ENCODE results near the gene GPC3.

- TF ChIP-seq EZH2 (IDR thresholded peaks at IDR 0.05): no peak
- no peak for TF ChIP-seq CTCF (IDR thresholded peaks at IDR 0.05)
These were observed 489.7 kb downstream of the GPC3 start for GRCh38 chrX:133495464-133496391.
